Gastroesophageal sphincter (tissue), 3 donors: Measurements from ENCODE around the gene PARD3B.

Source experiments
- CTCF ChIP-seq, 4 experiments: fragments of 200-600 bp in 2 of 4; fragments of 450-650 bp in 2 of 4; sonication (generic) in 1 of 4; IDR thresholded peaks; one replicate each; pipeline ENCODE4 v1.5.1; 2017 to 2019; ENCODE audit warnings: antibody characterized with exemption in 4 of 4, mild to moderate bottlenecking in 2 of 4, moderate library complexity in 2 of 4
- POLR2A ChIP-seq, 2 donors: fragments of 450-650 bp; IDR thresholded peaks; one replicate each; pipeline ENCODE4 v1.6.1; 2017; ENCODE audit warnings: antibody characterized with exemption in 2 of 2, mild to moderate bottlenecking in 2 of 2, moderate library complexity in 1 of 2

- TF ChIP-seq POLR2A (IDR thresholded peaks at IDR 0.05) (no peak), CTCF (IDR thresholded peaks at IDR 0.05) (no peak)
Observed at GRCh38 chr2:204827701-204828590, 282.7 kb downstream of the PARD3B start.
